Renal cortical epithelial cell (primary cell): ENCODE measurements around the gene NGF. TPM values are rescaled to one million over a fixed set of nuclear protein-coding genes. Genes with fewer than 3 reads are reported as not detected.
A peak's percentile ranks its signal among the peaks of the same experiment; 100 is the strongest.

Experiments used
- DNase-seq: peaks from one replicate; pipeline ENCODE4 v3.0.0-alpha.2; 2011; ENCODE audit warnings: low read depth
- total RNA-seq: library from RNA; depleted of rRNA; stranded (reverse); fragments of >200 nt; gene quantifications from 2 replicates; pipeline ENCODE4 v1.2.3, GENCODE V29; 2014

Gene NGF
- total RNA-seq, 1 donor from 2014 or later, result not detected

DNA sequence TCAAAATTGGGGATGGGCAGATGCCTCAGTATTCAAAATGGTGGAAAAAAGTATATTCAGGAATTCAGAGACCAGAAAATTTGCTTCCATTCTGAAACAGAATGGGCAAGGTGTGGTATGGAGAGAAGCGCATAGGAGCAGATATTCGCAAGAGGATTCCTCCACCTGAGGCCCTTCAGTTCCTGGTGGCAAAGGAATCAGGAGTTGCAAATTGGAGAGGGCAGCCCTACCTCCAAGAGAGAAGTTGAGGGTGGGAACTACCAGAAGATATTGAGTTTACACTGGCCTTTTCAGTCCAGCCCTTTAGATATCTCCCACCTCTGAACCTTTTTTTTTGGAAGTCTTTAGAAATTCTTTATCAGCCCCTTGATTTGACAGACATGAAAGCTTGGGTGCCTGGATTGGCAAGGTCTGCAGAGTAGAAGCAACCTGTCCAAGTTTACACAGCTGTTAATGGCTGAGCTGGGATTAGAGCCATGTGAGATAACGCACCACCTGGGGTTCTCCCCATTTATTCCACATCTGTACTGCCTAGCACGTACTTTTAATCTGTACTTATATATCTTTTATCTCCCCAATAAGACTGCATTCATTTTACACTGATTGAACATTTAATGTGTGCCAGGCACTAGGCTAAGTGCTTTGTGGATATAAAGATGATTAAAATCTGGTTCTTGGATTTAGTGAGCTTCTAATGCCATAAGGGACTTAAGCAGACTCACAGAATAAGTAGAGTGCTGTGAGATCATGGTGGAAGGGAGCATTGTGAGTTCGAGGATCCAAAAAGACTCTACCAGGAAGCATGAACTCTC is 99.5 kb downstream of the NGF start:
- no peak for DNase-seq

DNA sequence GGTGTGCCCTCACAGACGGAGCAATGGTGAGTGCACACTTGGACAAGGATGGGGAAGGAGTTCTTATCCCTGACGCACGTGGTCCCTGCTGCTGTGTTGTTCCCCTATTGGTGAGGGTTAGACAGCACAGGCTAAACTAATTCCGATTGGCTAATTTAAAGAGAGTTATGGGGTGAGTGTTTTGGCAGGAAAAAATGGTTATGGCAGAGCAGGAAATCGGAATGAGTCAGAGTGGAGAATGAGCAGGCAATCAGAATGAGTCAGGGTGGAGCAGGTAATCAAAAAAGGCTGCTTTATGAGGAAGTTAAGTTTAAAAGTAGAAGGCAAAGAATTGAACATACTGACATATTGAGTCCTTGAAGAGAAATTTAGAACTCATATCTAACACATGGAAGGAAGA is 100.5 kb downstream of the NGF start:
- DNase-seq, result peak; percentile 38

- peak; percentile 24 for DNase-seq
Observed at GRCh38 chr1:115237023-115237422, 101.0 kb downstream of the NGF start.

Other genes with a start within 250 kb of the NGF start
- 9.8 and 14.1 TPM in 2 replicates for gene TSPAN2, start 248.7 kb downstream of the NGF start, total RNA-seq